Measurements from ENCODE around the gene GPC2.

DNA sequence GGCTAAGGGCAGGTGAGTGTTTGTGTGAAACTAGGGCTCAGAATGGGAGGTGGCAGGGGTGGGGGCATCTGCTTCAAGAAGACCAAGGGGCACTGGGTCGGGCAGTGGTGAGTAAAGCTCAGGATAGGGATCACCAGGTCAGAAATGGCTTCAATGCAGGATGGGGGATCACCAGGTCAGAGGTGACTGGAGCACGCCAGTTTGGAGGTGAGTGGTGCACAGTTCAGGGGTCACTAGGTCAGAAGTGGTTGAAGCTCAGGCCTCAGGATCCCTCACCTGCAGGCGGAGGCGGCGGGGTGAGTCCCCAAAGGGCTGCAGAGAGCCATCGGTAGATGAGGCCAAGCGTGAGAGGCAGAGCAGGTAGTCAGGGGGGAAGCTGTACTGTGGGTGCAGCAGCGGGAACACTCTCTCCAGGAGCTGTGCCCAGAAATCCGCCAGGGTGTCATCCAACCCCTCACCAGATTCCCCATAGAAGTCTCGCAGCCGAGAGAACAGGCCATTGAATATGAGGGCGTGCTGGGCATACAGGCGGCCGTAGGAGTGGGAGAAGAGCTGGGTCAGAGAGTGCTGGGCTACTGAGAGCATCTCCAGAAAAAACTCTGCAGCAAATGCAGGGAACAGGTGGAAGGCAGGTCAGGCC is 1.8 kb downstream of the GPC2 start:
- TF ChIP-seq ZNF274 (IDR thresholded peaks at IDR 0.05; ENCODE audit: low read depth, low read length): no peak
- TF ChIP-seq YY1 (IDR thresholded peaks at IDR 0.05; ENCODE audit: insufficient read depth, insufficient read length): no peak
- no peak for TF ChIP-seq SUZ12 (IDR thresholded peaks at IDR 0.05; ENCODE audit: extremely low read depth, insufficient read depth, insufficient read length)

Data from NT2/D1 (cell line).